NT2/D1 (cell line): ENCODE measurements around the gene GLTPD2.

Experiments used
- DNase-seq: peaks from one replicate; pipeline ENCODE4 v3.0.0-alpha.2; 2011; ENCODE audit warnings: low read depth, low spot score
- H3K27me3 ChIP-seq: 2 replicates; pipeline ENCODE4 v1.6.0; 2011; ENCODE audit warnings: mild to moderate bottlenecking; ENCODE audit not compliant: insufficient read length, insufficient read depth
- H3K36me3 ChIP-seq: 2 replicates; pipeline ENCODE4 v1.6.1; 2011; ENCODE audit warnings: mild to moderate bottlenecking, low read length, mixed read lengths; ENCODE audit not compliant: insufficient read depth, insufficient read length
- H3K4me1 ChIP-seq: 2 replicates; pipeline ENCODE4 v1.5.1; 2011; ENCODE audit not compliant: insufficient read depth, insufficient read length
- H3K4me3 ChIP-seq: 2 replicates; pipeline ENCODE4 v1.5.1; 2011; ENCODE audit warnings: low read depth; ENCODE audit not compliant: insufficient read length
- H3K9ac ChIP-seq: 2 replicates; pipeline ENCODE4 v1.6.0; 2011; ENCODE audit warnings: low read depth; ENCODE audit not compliant: insufficient read length
- H3K9me3 ChIP-seq: 2 replicates; pipeline ENCODE4 v1.5.1; 2011; ENCODE audit warnings: mild to moderate bottlenecking, low read length; ENCODE audit not compliant: insufficient read depth
- SUZ12 ChIP-seq: IDR thresholded peaks from 2 replicates; pipeline ENCODE4 v1.6.1; 2011; ENCODE audit not compliant: insufficient read length, insufficient read depth; ENCODE audit errors: extremely low read depth
- YY1 ChIP-seq: IDR thresholded peaks from 2 replicates; pipeline ENCODE4 v1.6.1; 2011; ENCODE audit not compliant: insufficient read length, insufficient read depth
- ZNF274 ChIP-seq: IDR thresholded peaks from 2 replicates; pipeline ENCODE4 v1.6.1; 2011; ENCODE audit warnings: mild to moderate bottlenecking, low read depth, low read length

Gene GLTPD2

DNA sequence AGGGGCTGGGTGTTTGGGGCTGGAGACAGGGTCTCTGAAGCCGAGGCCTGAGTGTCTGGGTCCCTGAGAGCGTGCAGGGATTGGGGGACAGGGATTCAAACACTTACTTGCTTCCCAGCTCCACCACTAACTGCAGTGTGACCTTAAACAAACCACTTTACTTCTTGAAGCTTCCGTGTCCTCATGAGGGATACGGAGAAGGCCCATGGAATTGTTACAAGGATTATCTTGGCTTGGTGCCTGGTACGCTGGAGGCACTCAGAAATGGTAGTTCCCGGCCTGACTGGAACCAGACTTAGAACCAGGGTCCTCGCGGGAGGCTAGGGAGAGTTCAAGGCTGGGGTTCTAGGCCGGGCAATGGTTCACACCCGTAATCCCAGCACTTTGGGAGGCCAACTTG lies 46.1 kb upstream of the GLTPD2 start:
- Histone ChIP-seq H3K4me3 (no peak overlapping the region), H3K9me3 (no peaks in the 10 kb centered on the region), H3K4me1 (peaks cover 3% of the 10 kb centered on the region), H3K27me3 (peaks cover 64% of the 10 kb centered on the region), H3K9ac (no peak overlapping the region), H3K36me3 (no peaks in the 10 kb centered on the region)
- no peak for TF ChIP-seq SUZ12
- TF ChIP-seq ZNF274 = no peak
- TF ChIP-seq YY1 = no peak
- no peak for DNase-seq

DNA sequence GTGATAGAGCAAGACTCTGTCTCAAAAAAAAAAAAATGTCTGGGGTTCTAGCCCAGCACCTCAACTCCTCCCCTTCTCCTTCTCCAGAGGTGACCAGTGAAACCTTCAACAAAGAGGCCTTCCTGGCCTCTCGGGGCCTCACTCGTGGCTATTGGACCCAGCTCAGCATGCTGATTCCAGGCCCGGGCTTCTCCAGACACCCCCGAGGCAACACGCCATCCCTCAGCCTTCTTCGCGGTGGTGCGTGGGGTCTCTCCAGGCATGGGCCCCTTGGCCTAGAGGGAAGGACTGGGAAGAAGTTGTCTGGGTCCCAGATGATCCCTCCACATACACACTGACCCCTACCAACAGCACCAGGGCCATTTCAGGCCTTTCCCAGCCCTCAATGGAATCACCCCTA lies 45.5 kb upstream of the GLTPD2 start:
- no peak for DNase-seq
- TF ChIP-seq YY1 (no peak), SUZ12 (no peak), ZNF274 (no peak)
- H3K27me3 ChIP-seq = peaks cover 60% of the 10 kb centered on the region
- H3K36me3 ChIP-seq = no peaks in the 10 kb centered on the region
- H3K9ac ChIP-seq = no peak overlapping the region
- H3K9me3 ChIP-seq = no peaks in the 10 kb centered on the region
- no peak overlapping the region for H3K4me3 ChIP-seq
- H3K4me1 ChIP-seq = peaks cover 1% of the 10 kb centered on the region

DNA sequence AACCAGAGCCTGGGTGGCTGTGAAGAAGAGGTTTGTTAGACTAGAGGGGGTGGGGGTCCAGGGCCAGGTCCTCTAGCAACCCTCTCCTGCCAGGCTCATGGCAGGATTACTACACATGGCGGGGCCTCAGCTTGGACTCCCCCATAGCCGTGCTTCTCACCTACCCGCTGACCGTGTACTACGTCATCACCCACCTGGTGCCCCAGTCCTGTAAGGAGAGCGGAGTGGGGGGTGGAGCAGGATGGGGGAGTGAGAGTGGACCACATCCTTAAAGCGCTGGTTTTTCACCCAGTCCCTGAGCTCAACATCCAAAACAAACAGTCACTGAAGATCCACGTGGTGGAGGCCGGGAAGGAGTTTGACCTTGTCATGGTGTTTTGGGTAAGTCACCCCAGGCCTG lies 44.9 kb upstream of the GLTPD2 start:
- TF ChIP-seq ZNF274 (no peak), SUZ12 (no peak), YY1 (no peak)
- Histone ChIP-seq H3K27me3 (peaks cover 54% of the 10 kb centered on the region), H3K4me3 (no peak overlapping the region), H3K36me3 (no peaks in the 10 kb centered on the region), H3K4me1 (no peaks in the 10 kb centered on the region), H3K9me3 (no peaks in the 10 kb centered on the region), H3K9ac (no peak overlapping the region)
- DNase-seq = no peak

DNA sequence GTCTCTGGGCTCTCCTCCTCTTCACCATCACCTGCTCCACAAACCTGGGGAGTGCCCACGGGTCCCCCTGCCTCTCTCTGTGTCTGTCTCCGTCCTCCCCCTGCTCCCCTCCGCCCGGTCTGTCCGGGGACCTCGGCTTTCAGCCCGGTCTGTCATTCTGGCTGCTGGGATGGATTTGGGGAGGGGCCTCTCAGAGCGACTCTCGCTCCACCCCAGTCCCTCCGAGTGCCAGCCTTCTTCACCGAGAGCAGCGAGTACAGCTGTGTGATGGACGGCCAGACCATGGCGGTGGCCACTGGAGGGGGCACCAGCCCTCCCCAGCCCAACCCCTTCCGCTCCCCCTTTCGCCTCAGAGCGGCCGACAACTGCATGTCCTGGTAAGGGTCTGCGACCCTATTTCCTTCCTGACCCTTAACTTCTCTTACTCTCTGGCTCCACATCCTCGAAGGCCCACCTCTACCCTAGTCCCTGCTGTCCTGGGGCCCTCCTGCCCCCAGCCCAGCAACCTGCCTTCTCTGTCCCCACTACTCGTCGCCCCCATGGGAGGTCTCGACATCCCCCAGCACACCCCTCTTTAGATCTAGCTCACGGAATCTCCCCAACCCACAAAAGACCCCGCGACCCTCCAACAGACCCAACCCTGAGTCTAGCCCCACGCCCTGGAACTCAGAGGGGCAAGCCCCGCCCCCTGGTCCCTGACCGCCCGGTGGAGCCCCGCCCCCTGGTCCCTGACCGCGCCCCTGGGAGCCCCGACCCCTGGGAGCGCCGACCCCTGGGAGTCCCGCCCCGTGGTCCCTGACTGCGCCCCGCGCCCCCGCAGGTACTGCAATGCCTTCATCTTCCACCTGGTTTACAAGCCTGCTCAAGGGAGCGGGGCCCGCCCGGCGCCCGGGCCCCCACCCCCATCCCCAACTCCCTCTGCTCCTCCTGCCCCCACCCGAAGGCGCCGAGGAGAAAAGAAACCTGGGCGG lies 43.5 kb upstream of the GLTPD2 start:
- no peak overlapping the region for H3K4me3 ChIP-seq

DNA sequence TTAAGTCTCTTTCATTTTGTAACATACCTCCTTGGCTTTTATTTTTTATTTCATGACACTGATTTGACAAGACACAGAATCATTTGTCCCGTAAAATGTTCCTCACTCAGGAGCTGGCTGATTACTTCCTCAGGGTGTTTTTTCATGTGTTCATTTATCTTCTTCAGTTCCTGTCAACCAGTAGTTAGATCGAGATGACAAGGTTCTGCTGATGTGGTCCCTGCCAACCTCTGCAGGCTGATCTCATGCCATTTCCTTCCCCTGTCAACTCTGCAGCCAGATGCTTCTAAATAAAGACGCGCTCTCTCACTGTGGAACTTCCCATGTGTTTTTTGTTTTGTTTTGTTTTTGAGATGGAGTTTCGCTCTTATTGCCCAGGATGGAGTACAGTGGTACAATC lies 40.9 kb upstream of the GLTPD2 start:
- DNase-seq = no peak
- TF ChIP-seq ZNF274 (no peak), SUZ12 (no peak), YY1 (no peak)
- no peak overlapping the region for H3K9ac ChIP-seq
- H3K4me3 ChIP-seq = no peak overlapping the region
- H3K27me3 ChIP-seq = peaks cover 15% of the 10 kb centered on the region
- no peaks in the 10 kb centered on the region for H3K4me1 ChIP-seq
- H3K36me3 ChIP-seq = no peaks in the 10 kb centered on the region
- H3K9me3 ChIP-seq = no peaks in the 10 kb centered on the region

More for the DNA sequence above, 43.5 kb upstream of the GLTPD2 start:
- no peaks in the 10 kb centered on the region for H3K4me1 ChIP-seq
- no peak overlapping the region for H3K9ac ChIP-seq
- H3K27me3 ChIP-seq = peaks cover 40% of the 10 kb centered on the region
- DNase-seq = no peak
- H3K36me3 ChIP-seq = no peaks in the 10 kb centered on the region
- no peak for TF ChIP-seq SUZ12
- no peak for TF ChIP-seq ZNF274
- no peak for TF ChIP-seq YY1
- no peaks in the 10 kb centered on the region for H3K9me3 ChIP-seq

DNA sequence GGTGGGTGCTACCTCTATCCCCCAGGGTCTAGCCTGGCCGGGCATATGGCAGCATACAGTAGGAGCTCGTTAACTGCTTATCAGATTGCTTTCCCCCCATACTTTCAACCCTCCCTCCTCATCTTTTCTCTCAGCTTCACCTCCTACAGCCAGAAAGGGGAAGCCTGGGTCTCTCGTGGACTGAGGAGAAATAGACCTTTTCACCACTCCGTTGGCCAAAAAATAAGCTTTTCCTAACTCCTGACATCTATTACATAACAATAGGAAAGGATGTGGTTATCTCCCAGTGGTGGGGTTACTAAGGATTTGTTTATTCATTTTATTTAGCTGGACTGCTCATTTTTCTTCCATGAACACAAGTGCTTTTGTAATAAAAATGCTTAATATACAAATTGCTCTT lies 40.1 kb upstream of the GLTPD2 start:
- TF ChIP-seq ZNF274 (no peak), SUZ12 (no peak), YY1 (no peak)
- no peak for DNase-seq
- no peaks in the 10 kb centered on the region for H3K9me3 ChIP-seq
- peaks cover 7% of the 10 kb centered on the region for H3K27me3 ChIP-seq
- H3K9ac ChIP-seq = no peak overlapping the region
- H3K4me1 ChIP-seq = no peaks in the 10 kb centered on the region
- H3K4me3 ChIP-seq = no peak overlapping the region
- H3K36me3 ChIP-seq = no peaks in the 10 kb centered on the region

DNA sequence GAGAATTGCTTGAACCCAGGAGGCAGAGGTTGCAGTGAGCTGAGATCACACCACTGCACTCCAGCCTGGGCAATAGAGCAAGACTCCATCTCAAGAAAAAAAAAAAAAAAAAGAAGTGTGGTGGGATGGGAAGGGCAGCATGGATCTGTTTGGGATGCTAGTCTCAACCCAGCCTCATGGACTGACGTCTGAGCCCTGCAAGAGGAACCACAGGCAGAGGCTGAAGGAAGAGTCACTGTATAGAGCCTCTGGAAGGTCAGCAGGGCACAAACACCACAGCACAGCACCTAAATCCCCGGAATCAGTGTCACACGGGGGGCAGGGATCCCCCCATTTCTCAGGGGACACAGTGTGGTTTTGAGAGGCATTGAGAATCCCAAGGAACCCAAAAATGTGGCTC lies 38.2 kb upstream of the GLTPD2 start:
- no peak for TF ChIP-seq ZNF274
- TF ChIP-seq YY1 = no peak
- TF ChIP-seq SUZ12 = no peak
- no peak for DNase-seq
- no peak overlapping the region for H3K9ac ChIP-seq
- H3K36me3 ChIP-seq = no peaks in the 10 kb centered on the region
- no peaks in the 10 kb centered on the region for H3K4me1 ChIP-seq
- H3K9me3 ChIP-seq = no peaks in the 10 kb centered on the region
- H3K4me3 ChIP-seq = no peak overlapping the region
- H3K27me3 ChIP-seq = no peaks in the 10 kb centered on the region
